Peyer's patch (tissue), 4 donors: Measurements from ENCODE around the gene STPG1.

Experiments
- POLR2A ChIP-seq, 2 donors: fragments of 450-650 bp; IDR thresholded peaks; one replicate each; pipeline ENCODE4 v1.5.1; 2017; ENCODE audit warnings: antibody characterized with exemption in 2 of 2, mild to moderate bottlenecking in 2 of 2, moderate library complexity in 2 of 2
- TF ChIP-seq, protein P1 (sequence below), 6 experiments: fragments of 450-650 bp in 4 of 6; fragments of 200-600 bp in 2 of 6; sonication (generic) in 1 of 6; IDR thresholded peaks; one replicate each; pipeline ENCODE4 v1.5.1; 2017 to 2019; ENCODE audit warnings: antibody characterized with exemption in 6 of 6, mild to moderate bottlenecking in 3 of 6, moderate library complexity in 1 of 6

DNA sequence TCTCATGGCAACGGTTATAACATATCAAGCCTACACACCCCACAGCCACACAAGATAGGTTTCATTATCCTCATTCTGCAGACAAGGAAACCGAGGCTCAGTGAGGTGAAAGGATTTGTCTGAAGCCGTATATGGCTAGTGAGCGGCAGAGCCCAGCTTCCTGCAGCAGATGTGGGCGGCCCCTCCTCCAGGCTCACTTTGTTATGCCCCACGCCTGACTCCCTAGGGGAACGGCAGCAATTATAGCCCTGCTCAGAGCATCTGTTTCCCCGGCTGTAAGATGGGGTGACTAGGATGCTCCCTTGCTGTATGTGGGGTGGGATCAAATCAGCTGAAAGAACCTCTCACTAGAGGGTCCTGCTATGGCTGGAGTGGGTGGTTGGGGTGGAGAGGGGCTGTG lies 72.3 kb downstream of the STPG1 start:
- TF ChIP-seq, protein P1, sequence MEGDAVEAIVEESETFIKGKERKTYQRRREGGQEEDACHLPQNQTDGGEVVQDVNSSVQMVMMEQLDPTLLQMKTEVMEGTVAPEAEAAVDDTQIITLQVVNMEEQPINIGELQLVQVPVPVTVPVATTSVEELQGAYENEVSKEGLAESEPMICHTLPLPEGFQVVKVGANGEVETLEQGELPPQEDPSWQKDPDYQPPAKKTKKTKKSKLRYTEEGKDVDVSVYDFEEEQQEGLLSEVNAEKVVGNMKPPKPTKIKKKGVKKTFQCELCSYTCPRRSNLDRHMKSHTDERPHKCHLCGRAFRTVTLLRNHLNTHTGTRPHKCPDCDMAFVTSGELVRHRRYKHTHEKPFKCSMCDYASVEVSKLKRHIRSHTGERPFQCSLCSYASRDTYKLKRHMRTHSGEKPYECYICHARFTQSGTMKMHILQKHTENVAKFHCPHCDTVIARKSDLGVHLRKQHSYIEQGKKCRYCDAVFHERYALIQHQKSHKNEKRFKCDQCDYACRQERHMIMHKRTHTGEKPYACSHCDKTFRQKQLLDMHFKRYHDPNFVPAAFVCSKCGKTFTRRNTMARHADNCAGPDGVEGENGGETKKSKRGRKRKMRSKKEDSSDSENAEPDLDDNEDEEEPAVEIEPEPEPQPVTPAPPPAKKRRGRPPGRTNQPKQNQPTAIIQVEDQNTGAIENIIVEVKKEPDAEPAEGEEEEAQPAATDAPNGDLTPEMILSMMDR (IDR thresholded peaks at IDR 0.05): no peak
- TF ChIP-seq POLR2A (IDR thresholded peaks at IDR 0.05): no peak
